ENCODE data around the gene SMIM7.

Gene SMIM7

GRCh38 chr19:16628183-16628983, 31.6 kb downstream of the SMIM7 start, which contains the start of gene MED26:
Gene MED26, minus strand, starts transcription at chr19:16628204. Its CDS starts 261 bp downstream, at chr19:16627943.
- peak within 1 kb of the TSS; percentile 94 for H3K4me3 ChIP-seq (ENCODE audit: low read length)
- peak; percentile 61 for DNase-seq (ENCODE audit: low read depth)
- TF ChIP-seq CTCF (conservative IDR thresholded peaks at IDR 0.05; ENCODE audit: low read depth, low read length), result no peak

- TF ChIP-seq CTCF (conservative IDR thresholded peaks at IDR 0.05; ENCODE audit: low read depth, low read length), result no peak
- DNase-seq (ENCODE audit: low read depth), result no peak
- peak overlapping the region; percentile 94 for H3K4me3 ChIP-seq (ENCODE audit: low read length)
Observed at GRCh38 chr19:16627928-16628182, 32.1 kb downstream of the SMIM7 start.

- no peak for TF ChIP-seq CTCF (conservative IDR thresholded peaks at IDR 0.05; ENCODE audit: low read depth, low read length)
- DNase-seq (ENCODE audit: low read depth), result no peak
- H3K4me3 ChIP-seq (ENCODE audit: low read length), result peak overlapping the region; percentile 94
Observed at GRCh38 chr19:16627193-16627927, 32.6 kb downstream of the SMIM7 start.

GRCh38 chr19:16626796-16627192, 33.1 kb downstream of the SMIM7 start:
- no peak for TF ChIP-seq CTCF (conservative IDR thresholded peaks at IDR 0.05; ENCODE audit: low read depth, low read length)
- no peak for DNase-seq (ENCODE audit: low read depth)
- peak overlapping the region; percentile 94 for H3K4me3 ChIP-seq (ENCODE audit: low read length)

GRCh38 chr19:16625163-16625958, 34.6 kb downstream of the SMIM7 start:
- no peak for TF ChIP-seq CTCF (conservative IDR thresholded peaks at IDR 0.05; ENCODE audit: low read depth, low read length)
- H3K4me3 ChIP-seq (ENCODE audit: low read length), result no peak overlapping the region
- DNase-seq (ENCODE audit: low read depth), result no peak

GRCh38 chr19:16624236-16624635, 35.7 kb downstream of the SMIM7 start:
- H3K4me3 ChIP-seq (ENCODE audit: low read length), result no peak overlapping the region
- no peak for TF ChIP-seq CTCF (conservative IDR thresholded peaks at IDR 0.05; ENCODE audit: low read depth, low read length)
- no peak for DNase-seq (ENCODE audit: low read depth)
